ENCODE results near the gene PYGB.
"Not testable (repeated sequence)": the region's sequence is repeated elsewhere in the genome, so short reads cannot be mapped to it uniquely, and the experiment has no call there.

Gene PYGB

GRCh38 chr20:25325997-25326396 lies 78.1 kb downstream of the PYGB start:
- in situ Hi-C loops (cut with HindIII; ENCODE audit: low sequenced_read_pairs) = no loop called here
- TF ChIP-seq CTCF (IDR thresholded peaks at IDR 0.05; ENCODE audit: low read depth, low read length) = no peak

GRCh38 chr20:25327521-25328235 lies 79.8 kb downstream of the PYGB start:
- in situ Hi-C loops (cut with HindIII; ENCODE audit: low sequenced_read_pairs) = no loop called here
- no peak for DNase-seq (ENCODE audit: low read depth, low spot score)
- H3K4me3 ChIP-seq (ENCODE audit: low read depth, low read length) = no peak overlapping the region
- TF ChIP-seq CTCF (IDR thresholded peaks at IDR 0.05; ENCODE audit: low read depth, low read length) = no peak

More at GRCh38 chr20:25325997-25326396, 78.1 kb downstream of the PYGB start:
- H3K4me3 ChIP-seq (ENCODE audit: low read depth, low read length) = no peak overlapping the region
- DNase-seq (ENCODE audit: low read depth, low spot score) = no peak

GRCh38 chr20:25328954-25329498 lies 81.1 kb downstream of the PYGB start:
- no peak for DNase-seq (ENCODE audit: low read depth, low spot score)
- in situ Hi-C loops (cut with HindIII; ENCODE audit: low sequenced_read_pairs) = no loop called here
- TF ChIP-seq CTCF (IDR thresholded peaks at IDR 0.05; ENCODE audit: low read depth, low read length) = no peak
- H3K4me3 ChIP-seq (ENCODE audit: low read depth, low read length) = no peak overlapping the region

GRCh38 chr20:25334972-25335371 lies 87.1 kb downstream of the PYGB start:
- H3K4me3 ChIP-seq (ENCODE audit: low read depth, low read length); DNase-seq (ENCODE audit: low read depth, low spot score); in situ Hi-C loops (cut with HindIII; ENCODE audit: low sequenced_read_pairs): not testable (repeated sequence)

GRCh38 chr20:25336561-25337422 lies 88.9 kb downstream of the PYGB start:
- no peak overlapping the region for H3K4me3 ChIP-seq (ENCODE audit: low read depth, low read length)
- in situ Hi-C loops (cut with HindIII; ENCODE audit: low sequenced_read_pairs) = no loop called here
- peak; percentile 48 for DNase-seq (ENCODE audit: low read depth, low spot score)
- peak; percentile 66 for TF ChIP-seq CTCF (IDR thresholded peaks at IDR 0.05; ENCODE audit: low read depth, low read length)

GRCh38 chr20:25338112-25339023 lies 90.5 kb downstream of the PYGB start:
- DNase-seq (ENCODE audit: low read depth, low spot score) = no peak
- no peak overlapping the region for H3K4me3 ChIP-seq (ENCODE audit: low read depth, low read length)
- in situ Hi-C loops (cut with HindIII; ENCODE audit: low sequenced_read_pairs) = no loop called here
- no peak for TF ChIP-seq CTCF (IDR thresholded peaks at IDR 0.05; ENCODE audit: low read depth, low read length)

All from astrocyte of the spinal cord (primary cell).